CD4-positive, alpha-beta T cell (primary cell): Measurements from ENCODE around the gene RALGPS1. TPM values are rescaled to one million over a fixed set of nuclear protein-coding genes. Genes with fewer than 3 reads are reported as not detected.

Source experiments
- ATAC-seq: fragments of 200-7000 bp; cut with Tn5 transposase; one replicate; pipeline ENCODE4 v1.10.0; 2022; ENCODE audit warnings: mild to moderate bottlenecking; ENCODE audit not compliant: poor library complexity
- CTCF ChIA-PET: fragments of 350-600 bp; sonication (Branson Sonifier 250); formaldehyde crosslinking; loops from one replicate; lab custom pipeline; 2021; ENCODE audit warnings: antibody characterized with exemption, inconsistent platforms; lab: Charles Lee
- POLR2A ChIA-PET: fragments of 350-600 bp; sonication (Branson Sonifier 250); formaldehyde crosslinking; loops from one replicate; lab custom pipeline; 2021; ENCODE audit warnings: antibody characterized with exemption, inconsistent platforms; lab: Charles Lee
- DNase-seq, 14 experiments: peaks; one replicate each; pipeline ENCODE4 v3.0.0-alpha.2; 2013 to 2020; ENCODE audit warnings: mixed read lengths in 2 of 14
- H3K27ac ChIP-seq, 2 donors: one replicate each; pipeline versions ENCODE4 v1.5.1 to v1.7.0; 2013; ENCODE audit warnings: low read length in 2 of 2, low read depth in 1 of 2, mild to moderate bottlenecking in 1 of 2
- H3K27me3 ChIP-seq, 2 experiments: 1 replicate in 1 of 2; 2 replicates in 1 of 2; pipeline versions ENCODE4 v1.6.1 to v1.7.0; 2013; ENCODE audit warnings: low read length in 2 of 2, control low read depth in 1 of 2, mild to moderate bottlenecking in 1 of 2, moderate library complexity in 1 of 2; ENCODE audit not compliant: insufficient read depth in 2 of 2, control insufficient read depth in 1 of 2
- H3K36me3 ChIP-seq: one replicate; pipeline ENCODE4 v1.6.1; 2013; ENCODE audit warnings: low read length, control low read depth; ENCODE audit not compliant: insufficient read depth
- H3K4me1 ChIP-seq: one replicate; pipeline ENCODE4 v1.6.1; 2013; ENCODE audit warnings: low read length, control low read depth; ENCODE audit not compliant: insufficient read depth
- H3K4me3 ChIP-seq: one replicate; pipeline ENCODE4 v1.5.1; 2013; ENCODE audit warnings: mild to moderate bottlenecking, low read length, moderate library complexity
- H3K9me3 ChIP-seq, 2 experiments: 1 replicate in 1 of 2; 2 replicates in 1 of 2; pipeline versions ENCODE4 v1.6.1 to v1.7.0; 2013; ENCODE audit warnings: low read length in 2 of 2, mild to moderate bottlenecking in 2 of 2, control low read depth in 1 of 2, moderate library complexity in 1 of 2; ENCODE audit not compliant: control insufficient read depth in 1 of 2, insufficient read depth in 1 of 2
- H3K27ac Mint-ChIP-seq: one replicate; pipeline ENCODE4 v1.8.0; 2020; ENCODE audit warnings: mixed read lengths
- H3K27me3 Mint-ChIP-seq: one replicate; pipeline ENCODE4 v1.8.0; 2021; ENCODE audit warnings: mixed read lengths
- H3K36me3 Mint-ChIP-seq: one replicate; pipeline ENCODE4 v1.8.0; 2021; ENCODE audit warnings: low read depth, mixed read lengths
- H3K4me1 Mint-ChIP-seq: one replicate; pipeline ENCODE4 v1.8.0; 2021; ENCODE audit warnings: low read depth, mixed read lengths
- H3K4me3 Mint-ChIP-seq: one replicate; pipeline ENCODE4 v1.8.0; 2020; ENCODE audit warnings: mild to moderate bottlenecking, mixed read lengths
- H3K9me3 Mint-ChIP-seq: one replicate; pipeline ENCODE4 v1.8.0; 2020; ENCODE audit warnings: mixed read lengths
- intact Hi-C, 2 experiments: fragments of 100-400 bp; cut with DNase I in 1 of 2; cut with micrococcal nuclease in 1 of 2; formaldehyde crosslinking; loops; one replicate each; pipeline versions ENCODE4 v1.15.1 to v1.9.0; 2023 to 2025; cut with DNase I, micrococcal nuclease
- total RNA-seq, 174 experiments: library from RNA in 2 of 174; stranded (reverse) in 2 of 174; gene quantifications; one replicate each; pipeline ENCODE4 v1.2.3 and lab custom pipeline; 2021 to 2026
- TF ChIP-seq, protein P1 (sequence below): fragments of 200-600 bp; IDR thresholded peaks from one replicate; pipeline ENCODE4 v1.8.0; 2022; ENCODE audit warnings: antibody characterized with exemption, mild to moderate bottlenecking

RALGPS1 gene
- total RNA-seq, 2 experiments from 2014 or later: 5.8 to 6.3 TPM

DNA sequence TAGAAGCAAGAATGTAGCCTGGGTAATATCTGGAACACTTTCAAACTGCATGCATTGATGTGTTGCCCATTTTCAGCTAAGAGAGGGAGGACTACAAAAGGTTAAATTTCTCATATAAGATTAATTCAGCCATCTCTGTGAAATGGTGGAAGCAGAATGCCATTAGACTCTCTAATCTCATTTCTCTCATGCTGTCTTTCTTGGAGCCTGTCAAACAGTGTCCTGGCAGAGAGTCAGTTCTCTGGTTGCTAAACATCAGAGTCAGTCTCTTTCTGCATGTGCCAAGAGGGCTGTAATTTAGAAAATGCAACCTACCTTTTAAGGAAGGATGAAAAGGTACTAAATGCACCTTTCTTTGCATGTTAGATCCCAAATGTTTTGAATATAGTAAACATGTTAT, 349.1 kb downstream of the RALGPS1 start:
- peaks cover 6% of the 10 kb centered on the region for H3K27me3 Mint-ChIP-seq
- Histone ChIP-seq H3K27me3 (no peaks in the 10 kb centered on the region), H3K27ac (no peak overlapping the region), H3K36me3 (no peaks in the 10 kb centered on the region), H3K4me3 (no peak overlapping the region), H3K4me1 (no peaks in the 10 kb centered on the region), H3K9me3 (no peaks in the 10 kb centered on the region)
- POLR2A ChIA-PET: no interaction called here
- ATAC-seq (no peak), DNase-seq (no peak)
- no peaks in the 10 kb centered on the region for H3K4me1 Mint-ChIP-seq
- H3K4me3 Mint-ChIP-seq: no peak overlapping the region
- CTCF ChIA-PET: no interaction called here
- H3K36me3 Mint-ChIP-seq: no peaks in the 10 kb centered on the region
- no peak overlapping the region for H3K27ac Mint-ChIP-seq
- intact Hi-C loops: no loop called here
- TF ChIP-seq, protein P1, sequence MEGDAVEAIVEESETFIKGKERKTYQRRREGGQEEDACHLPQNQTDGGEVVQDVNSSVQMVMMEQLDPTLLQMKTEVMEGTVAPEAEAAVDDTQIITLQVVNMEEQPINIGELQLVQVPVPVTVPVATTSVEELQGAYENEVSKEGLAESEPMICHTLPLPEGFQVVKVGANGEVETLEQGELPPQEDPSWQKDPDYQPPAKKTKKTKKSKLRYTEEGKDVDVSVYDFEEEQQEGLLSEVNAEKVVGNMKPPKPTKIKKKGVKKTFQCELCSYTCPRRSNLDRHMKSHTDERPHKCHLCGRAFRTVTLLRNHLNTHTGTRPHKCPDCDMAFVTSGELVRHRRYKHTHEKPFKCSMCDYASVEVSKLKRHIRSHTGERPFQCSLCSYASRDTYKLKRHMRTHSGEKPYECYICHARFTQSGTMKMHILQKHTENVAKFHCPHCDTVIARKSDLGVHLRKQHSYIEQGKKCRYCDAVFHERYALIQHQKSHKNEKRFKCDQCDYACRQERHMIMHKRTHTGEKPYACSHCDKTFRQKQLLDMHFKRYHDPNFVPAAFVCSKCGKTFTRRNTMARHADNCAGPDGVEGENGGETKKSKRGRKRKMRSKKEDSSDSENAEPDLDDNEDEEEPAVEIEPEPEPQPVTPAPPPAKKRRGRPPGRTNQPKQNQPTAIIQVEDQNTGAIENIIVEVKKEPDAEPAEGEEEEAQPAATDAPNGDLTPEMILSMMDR: no peak
- H3K9me3 Mint-ChIP-seq: no peaks in the 10 kb centered on the region

DNA sequence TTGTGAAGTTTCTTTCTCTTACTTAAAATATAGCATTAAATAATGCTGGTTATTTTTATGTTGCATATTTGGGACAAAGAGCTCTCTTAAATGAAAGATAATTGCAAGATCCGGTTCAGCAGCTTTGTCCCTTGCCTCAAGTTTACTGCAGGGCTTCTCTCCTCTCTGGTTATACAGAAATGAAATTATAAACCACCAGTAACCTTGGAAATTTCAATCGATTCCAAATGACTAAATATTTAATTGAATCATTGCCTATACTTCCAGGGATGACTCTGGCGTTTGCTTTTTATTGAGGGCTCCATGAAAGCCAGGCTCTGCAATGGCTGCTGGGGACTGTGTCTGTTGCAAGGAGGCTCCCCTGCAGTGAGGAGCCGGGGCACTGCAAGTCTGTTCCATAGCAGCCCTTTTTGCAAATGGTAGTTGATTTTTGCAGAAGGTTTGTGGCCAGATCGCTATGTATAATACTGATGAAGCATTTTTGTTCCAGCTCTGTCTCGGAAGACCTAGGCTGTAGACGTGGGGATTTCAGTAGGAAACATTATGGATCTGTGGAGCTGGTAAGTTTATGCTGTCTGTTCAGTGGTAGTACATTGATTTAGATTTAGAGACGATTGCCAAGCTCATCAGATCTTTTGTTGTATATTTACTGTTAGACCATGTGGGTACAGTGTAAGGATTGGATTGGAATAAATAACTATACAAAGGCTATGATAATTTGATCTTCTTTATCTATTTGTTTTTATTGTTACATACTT, 350.1 kb downstream of the RALGPS1 start, which contains the start of gene GARNL3:
Gene GARNL3, plus strand, starts transcription at position 313 of the 758 bp plus-strand sequence. Its CDS starts 104 bp downstream, at position 417.
- CTCF ChIA-PET: no interaction called here
- H3K27ac ChIP-seq: no peak within 1 kb of the TSS

DNA sequence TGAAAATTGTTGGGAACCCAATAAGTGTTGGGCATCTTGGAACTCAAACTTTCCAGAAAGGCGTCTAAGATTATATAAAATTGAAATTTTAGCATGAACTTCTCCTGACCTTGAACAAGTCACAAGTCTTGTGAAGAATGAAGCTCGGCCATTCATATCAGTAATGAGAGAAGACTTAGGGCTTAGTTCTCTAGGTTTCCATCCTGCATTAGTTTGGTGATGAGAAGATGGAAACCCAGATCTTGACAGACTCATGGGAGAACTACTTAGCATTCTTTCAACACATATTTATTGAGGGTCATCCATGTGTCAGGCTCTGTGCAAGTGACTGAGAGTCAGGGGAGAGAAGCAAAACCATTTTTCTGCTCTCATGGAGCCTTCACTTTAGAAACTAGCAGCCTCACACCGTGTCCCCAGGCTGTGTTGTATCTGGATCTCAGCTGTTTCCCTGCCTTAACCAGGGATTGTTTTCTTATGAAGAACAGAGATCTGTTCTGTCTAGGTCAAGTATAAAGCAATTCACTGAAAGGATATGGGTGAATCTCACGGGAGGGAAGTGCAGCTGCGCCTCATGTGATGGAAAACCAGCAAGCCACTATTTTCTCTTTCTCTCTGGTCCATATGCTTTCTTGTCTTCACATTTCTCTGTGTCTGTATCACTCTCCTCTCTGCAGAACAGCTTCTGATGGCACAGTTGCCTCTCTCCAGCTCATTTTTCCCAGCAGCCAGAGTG, 353.4 kb downstream of the RALGPS1 start:
- Histone ChIP-seq H3K4me1 (no peaks in the 10 kb centered on the region), H3K4me3 (no peak overlapping the region), H3K9me3 (no peaks in the 10 kb centered on the region), H3K27ac (no peak overlapping the region), H3K27me3 (no peaks in the 10 kb centered on the region), H3K36me3 (no peaks in the 10 kb centered on the region)
- Mint-ChIP-seq H3K27ac (no peak overlapping the region), H3K9me3 (no peaks in the 10 kb centered on the region), H3K4me1 (no peaks in the 10 kb centered on the region), H3K4me3 (no peak overlapping the region), H3K27me3 (peaks cover 17% of the 10 kb centered on the region), H3K36me3 (no peaks in the 10 kb centered on the region)
- ChIA-PET CTCF (no interaction called here), POLR2A (no interaction called here)
- no peak for ATAC-seq
- TF ChIP-seq, protein P1: no peak
- intact Hi-C loops: no loop called here
- no peak for DNase-seq

More for the DNA sequence above, 350.1 kb downstream of the RALGPS1 start, which contains the start of gene GARNL3:
- Histone ChIP-seq H3K9me3 (no peaks in the 10 kb centered on the region), H3K36me3 (no peaks in the 10 kb centered on the region), H3K4me1 (no peaks in the 10 kb centered on the region), H3K4me3 (no peak within 1 kb of the TSS), H3K27me3 (no peaks in the 10 kb centered on the region)
- TF ChIP-seq, protein P1: no peak
- Mint-ChIP-seq H3K27me3 (peaks cover 6% of the 10 kb centered on the region), H3K9me3 (no peaks in the 10 kb centered on the region), H3K4me1 (no peaks in the 10 kb centered on the region), H3K4me3 (no peak within 1 kb of the TSS), H3K36me3 (no peaks in the 10 kb centered on the region), H3K27ac (no peak within 1 kb of the TSS)
- no peak for ATAC-seq
- POLR2A ChIA-PET: no interaction called here
- no peak for DNase-seq
- intact Hi-C loops: no loop called here
